ENCODE measurements around the gene COMMD6. TPM values are rescaled to one million over a fixed set of nuclear protein-coding genes. Genes with fewer than 3 reads are reported as not detected.
"Not testable (repeated sequence)": the region's sequence is repeated elsewhere in the genome, so short reads cannot be mapped to it uniquely, and the experiment has no call there.

COMMD6 gene
- total RNA-seq, 1 experiment from 2014 or later = 384 TPM

- not testable (repeated sequence) for H3K9me3 ChIP-seq (ENCODE audit: low read length); H3K27me3 ChIP-seq (ENCODE audit: low read length); H3K36me3 ChIP-seq (ENCODE audit: insufficient read depth, low read length); H3K9me2 ChIP-seq (replicated peaks; ENCODE audit: insufficient read depth, low read length); H3K9ac ChIP-seq (ENCODE audit: low read length); H4K20me1 ChIP-seq (ENCODE audit: insufficient read depth, low read depth, low read length); H3K4me2 ChIP-seq (ENCODE audit: low read depth, low read length, poor library complexity, severe bottlenecking); DNase-seq; H3K4me3 ChIP-seq (ENCODE audit: low read length); H3K79me2 ChIP-seq (ENCODE audit: low read length); H3K27ac ChIP-seq (ENCODE audit: low read length); H2AFZ ChIP-seq (ENCODE audit: low read length)
- H3K4me1 ChIP-seq (ENCODE audit: low read length) = peaks cover 12% of the 10 kb centered on the region
These were observed 7.7 kb upstream of the COMMD6 start for GRCh38 chr13:75545386-75545785.

- no peak overlapping the region for H2AFZ ChIP-seq (ENCODE audit: low read length)
- no peak overlapping the region for H3K4me3 ChIP-seq (ENCODE audit: low read length)
- no peak overlapping the region for H3K4me2 ChIP-seq (ENCODE audit: low read depth, low read length, poor library complexity, severe bottlenecking)
- H3K79me2 ChIP-seq (ENCODE audit: low read length) = peaks cover 3% of the 10 kb centered on the region
- DNase-seq = no peak
- H3K9me2 ChIP-seq (replicated peaks; ENCODE audit: insufficient read depth, low read length) = no peaks in the 10 kb centered on the region
- H3K36me3 ChIP-seq (ENCODE audit: insufficient read depth, low read length) = no peaks in the 10 kb centered on the region
- no peak overlapping the region for H3K27ac ChIP-seq (ENCODE audit: low read length)
- no peak overlapping the region for H3K9ac ChIP-seq (ENCODE audit: low read length)
- H3K9me3 ChIP-seq (ENCODE audit: low read length) = no peaks in the 10 kb centered on the region
- no peaks in the 10 kb centered on the region for H4K20me1 ChIP-seq (ENCODE audit: insufficient read depth, low read depth, low read length)
- H3K4me1 ChIP-seq (ENCODE audit: low read length) = peaks cover 11% of the 10 kb centered on the region
- no peaks in the 10 kb centered on the region for H3K27me3 ChIP-seq (ENCODE audit: low read length)
These were observed 7.2 kb upstream of the COMMD6 start for GRCh38 chr13:75544681-75545330.

GRCh38 chr13:75541961-75542360 is 4.3 kb upstream of the COMMD6 start:
- Histone ChIP-seq H3K79me2 (ENCODE audit: low read length) (peaks cover 7% of the 10 kb centered on the region), H3K4me3 (ENCODE audit: low read length) (no peak overlapping the region), H3K27me3 (ENCODE audit: low read length) (no peaks in the 10 kb centered on the region)

DNA sequence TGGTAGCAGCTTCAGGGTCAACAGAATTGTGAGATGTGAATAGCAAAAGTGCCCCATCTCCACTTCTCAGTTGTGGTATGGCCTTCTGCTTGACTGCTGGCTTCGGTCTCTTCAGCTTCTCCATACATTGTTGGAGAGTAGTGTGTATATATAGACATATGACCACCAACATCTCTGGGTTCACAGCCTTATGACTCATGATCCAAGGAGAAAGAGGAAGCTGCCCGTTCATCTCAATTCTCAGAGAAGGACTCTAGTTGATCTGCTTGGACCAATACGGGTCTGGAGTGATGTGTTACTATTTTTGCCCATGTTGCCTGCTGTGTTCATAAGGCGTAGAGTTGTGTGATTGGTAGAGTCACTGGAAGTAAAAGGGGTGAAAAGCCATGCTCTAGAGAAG is 3.6 kb upstream of the COMMD6 start:
- Histone ChIP-seq H3K4me2 (ENCODE audit: low read depth, low read length, poor library complexity, severe bottlenecking) (no peak overlapping the region), H2AFZ (ENCODE audit: low read length) (no peak overlapping the region), H3K36me3 (ENCODE audit: insufficient read depth, low read length) (no peaks in the 10 kb centered on the region)

More at GRCh38 chr13:75541961-75542360, 4.3 kb upstream of the COMMD6 start:
- no peaks in the 10 kb centered on the region for H3K9me2 ChIP-seq (replicated peaks; ENCODE audit: insufficient read depth, low read length)
- no peak for DNase-seq
- H3K4me1 ChIP-seq (ENCODE audit: low read length) = peaks cover 7% of the 10 kb centered on the region
- H3K36me3 ChIP-seq (ENCODE audit: insufficient read depth, low read length) = no peaks in the 10 kb centered on the region
- H3K4me2 ChIP-seq (ENCODE audit: low read depth, low read length, poor library complexity, severe bottlenecking) = no peak overlapping the region
- H3K27ac ChIP-seq (ENCODE audit: low read length) = no peak overlapping the region
- H3K9me3 ChIP-seq (ENCODE audit: low read length) = no peaks in the 10 kb centered on the region
- no peaks in the 10 kb centered on the region for H4K20me1 ChIP-seq (ENCODE audit: insufficient read depth, low read depth, low read length)
- no peak overlapping the region for H2AFZ ChIP-seq (ENCODE audit: low read length)
- no peak overlapping the region for H3K9ac ChIP-seq (ENCODE audit: low read length)

DNA sequence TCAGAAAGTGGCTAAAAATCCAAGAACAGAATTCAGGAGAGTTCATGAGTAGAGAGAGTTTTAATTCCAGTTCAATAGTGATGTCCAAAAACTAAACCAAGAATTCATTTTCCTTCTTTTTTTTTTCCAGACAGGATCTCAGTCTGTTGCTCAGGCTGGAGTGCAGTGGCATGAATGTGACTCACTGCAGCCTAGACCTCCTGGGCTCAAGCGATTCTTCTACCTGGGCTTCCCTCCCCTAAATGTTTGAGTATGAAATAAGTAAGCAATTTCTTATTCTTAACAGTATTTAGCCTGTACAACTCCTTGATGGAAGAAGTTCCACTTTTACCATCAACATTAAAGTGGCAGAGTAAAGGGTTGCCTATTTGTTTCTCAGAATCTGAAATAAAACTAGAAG is 3.8 kb downstream of the COMMD6 start:
- Histone ChIP-seq H3K9me2 (replicated peaks; ENCODE audit: insufficient read depth, low read length) (no peaks in the 10 kb centered on the region), H3K4me2 (ENCODE audit: low read depth, low read length, poor library complexity, severe bottlenecking) (no peak overlapping the region), H3K4me3 (ENCODE audit: low read length) (no peak overlapping the region), H2AFZ (ENCODE audit: low read length) (no peak overlapping the region), H4K20me1 (ENCODE audit: insufficient read depth, low read depth, low read length) (no peaks in the 10 kb centered on the region), H3K9ac (ENCODE audit: low read length) (no peak overlapping the region), H3K36me3 (ENCODE audit: insufficient read depth, low read length) (peaks cover 15% of the 10 kb centered on the region; the same call in 1 of the 2 replicates), H3K79me2 (ENCODE audit: low read length) (peaks cover 37% of the 10 kb centered on the region), H3K4me1 (ENCODE audit: low read length) (peaks cover 17% of the 10 kb centered on the region), H3K27ac (ENCODE audit: low read length) (no peak overlapping the region), H3K27me3 (ENCODE audit: low read length) (no peaks in the 10 kb centered on the region), H3K9me3 (ENCODE audit: low read length) (no peaks in the 10 kb centered on the region)
- DNase-seq = no peak

More for the DNA sequence above, 3.6 kb upstream of the COMMD6 start:
- Histone ChIP-seq H4K20me1 (ENCODE audit: insufficient read depth, low read depth, low read length) (no peaks in the 10 kb centered on the region), H3K79me2 (ENCODE audit: low read length) (peaks cover 14% of the 10 kb centered on the region), H3K9ac (ENCODE audit: low read length) (no peak overlapping the region), H3K27me3 (ENCODE audit: low read length) (no peaks in the 10 kb centered on the region), H3K9me3 (ENCODE audit: low read length) (no peaks in the 10 kb centered on the region), H3K27ac (ENCODE audit: low read length) (no peak overlapping the region), H3K4me3 (ENCODE audit: low read length) (no peak overlapping the region), H3K9me2 (replicated peaks; ENCODE audit: insufficient read depth, low read length) (no peaks in the 10 kb centered on the region), H3K4me1 (ENCODE audit: low read length) (peaks cover 13% of the 10 kb centered on the region)
- DNase-seq = no peak

DNA sequence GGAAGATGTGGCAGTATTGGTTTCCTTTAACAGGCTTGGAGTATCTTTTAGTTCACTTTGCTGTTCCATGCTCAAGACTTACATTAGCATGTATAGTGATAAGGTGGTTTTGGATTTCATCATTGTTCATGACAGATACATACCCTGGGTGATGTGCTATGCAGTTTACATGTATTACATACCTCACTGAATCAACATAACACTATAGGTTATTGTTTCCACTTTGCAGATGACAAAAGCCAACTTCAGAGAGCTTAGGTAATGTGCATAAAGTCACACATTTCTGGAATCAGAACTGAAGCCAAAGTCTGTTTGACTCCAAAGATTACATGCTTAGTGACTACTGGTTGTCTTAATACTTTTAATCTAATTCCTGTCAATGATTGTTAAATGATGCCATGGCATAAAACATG is 7.1 kb downstream of the COMMD6 start:
- no peak for DNase-seq

GRCh38 chr13:75521956-75522355 is 15.7 kb downstream of the COMMD6 start:
- DNase-seq = no peak
- H3K4me1 ChIP-seq (ENCODE audit: low read length) = peaks cover 6% of the 10 kb centered on the region
- H3K36me3 ChIP-seq (ENCODE audit: insufficient read depth, low read length) = peaks cover 4% of the 10 kb centered on the region; the same call in 1 of the 2 replicates
- no peaks in the 10 kb centered on the region for H4K20me1 ChIP-seq (ENCODE audit: insufficient read depth, low read depth, low read length)
- H3K4me3 ChIP-seq (ENCODE audit: low read length) = no peak overlapping the region
- H3K9me2 ChIP-seq (replicated peaks; ENCODE audit: insufficient read depth, low read length) = no peaks in the 10 kb centered on the region
- H3K79me2 ChIP-seq (ENCODE audit: low read length) = no peaks in the 10 kb centered on the region
- no peaks in the 10 kb centered on the region for H3K9me3 ChIP-seq (ENCODE audit: low read length)
- H3K27me3 ChIP-seq (ENCODE audit: low read length) = no peaks in the 10 kb centered on the region
- no peak overlapping the region for H3K9ac ChIP-seq (ENCODE audit: low read length)
- H2AFZ ChIP-seq (ENCODE audit: low read length) = no peak overlapping the region
- H3K4me2 ChIP-seq (ENCODE audit: low read depth, low read length, poor library complexity, severe bottlenecking) = no peak overlapping the region
- H3K27ac ChIP-seq (ENCODE audit: low read length) = no peak overlapping the region

More for the DNA sequence above, 7.1 kb downstream of the COMMD6 start:
- no peak overlapping the region for H3K27ac ChIP-seq (ENCODE audit: low read length)
- H3K9me3 ChIP-seq (ENCODE audit: low read length) = no peaks in the 10 kb centered on the region
- no peak overlapping the region for H2AFZ ChIP-seq (ENCODE audit: low read length)
- no peaks in the 10 kb centered on the region for H3K27me3 ChIP-seq (ENCODE audit: low read length)
- peaks cover 26% of the 10 kb centered on the region; the same call in 1 of the 2 replicates for H3K36me3 ChIP-seq (ENCODE audit: insufficient read depth, low read length)
- no peaks in the 10 kb centered on the region for H4K20me1 ChIP-seq (ENCODE audit: insufficient read depth, low read depth, low read length)
- H3K9me2 ChIP-seq (replicated peaks; ENCODE audit: insufficient read depth, low read length) = no peaks in the 10 kb centered on the region
- H3K79me2 ChIP-seq (ENCODE audit: low read length) = peaks cover 16% of the 10 kb centered on the region
- H3K9ac ChIP-seq (ENCODE audit: low read length) = no peak overlapping the region
- no peak overlapping the region for H3K4me2 ChIP-seq (ENCODE audit: low read depth, low read length, poor library complexity, severe bottlenecking)
- no peak overlapping the region for H3K4me3 ChIP-seq (ENCODE audit: low read length)
- H3K4me1 ChIP-seq (ENCODE audit: low read length) = peaks cover under 1% of the 10 kb centered on the region; the same call in 1 of the 2 replicates

DNA sequence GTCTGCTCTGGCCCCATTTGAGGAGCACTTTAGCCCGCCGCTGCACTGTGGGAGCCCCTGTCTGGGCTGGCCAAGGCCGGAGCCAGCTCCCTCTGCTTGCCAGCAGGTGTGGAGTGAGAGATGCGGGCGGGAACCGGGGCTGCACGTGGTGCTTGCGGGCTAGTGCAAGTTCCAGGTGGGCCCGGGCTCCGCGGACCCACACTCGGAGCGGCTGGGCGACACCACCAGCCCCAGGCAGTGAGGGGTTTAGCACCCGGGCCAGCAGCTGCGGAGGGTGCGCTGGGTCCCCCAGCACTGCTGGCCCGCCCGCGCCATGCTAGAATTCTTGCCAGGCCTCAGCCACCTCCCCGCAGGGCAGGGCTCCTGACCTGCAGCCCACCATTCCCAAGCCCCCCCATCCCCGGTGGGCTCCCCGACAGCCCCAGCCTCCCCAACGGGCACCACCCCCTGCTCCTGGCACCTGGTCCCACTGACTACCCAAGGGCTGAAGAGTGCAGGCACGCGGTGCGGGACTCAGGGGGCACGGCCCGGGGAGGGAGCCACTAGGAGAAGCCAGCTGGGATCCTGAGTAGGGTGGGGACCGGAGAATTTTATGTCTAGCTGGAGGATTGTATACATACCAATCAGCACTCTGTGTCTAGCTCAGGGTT is 19.1 kb downstream of the COMMD6 start:
- H4K20me1 ChIP-seq (ENCODE audit: insufficient read depth, low read depth, low read length) = no peaks in the 10 kb centered on the region
- no peaks in the 10 kb centered on the region for H3K4me1 ChIP-seq (ENCODE audit: low read length)
- H3K79me2 ChIP-seq (ENCODE audit: low read length) = no peaks in the 10 kb centered on the region
- H2AFZ ChIP-seq (ENCODE audit: low read length) = no peak overlapping the region
- no peak overlapping the region for H3K4me3 ChIP-seq (ENCODE audit: low read length)
- DNase-seq = no peak
- no peak overlapping the region for H3K27ac ChIP-seq (ENCODE audit: low read length)
- no peaks in the 10 kb centered on the region for H3K9me2 ChIP-seq (replicated peaks; ENCODE audit: insufficient read depth, low read length)
- H3K36me3 ChIP-seq (ENCODE audit: insufficient read depth, low read length) = no peaks in the 10 kb centered on the region
- no peak overlapping the region for H3K4me2 ChIP-seq (ENCODE audit: low read depth, low read length, poor library complexity, severe bottlenecking)
- H3K9ac ChIP-seq (ENCODE audit: low read length) = no peak overlapping the region
- no peaks in the 10 kb centered on the region for H3K27me3 ChIP-seq (ENCODE audit: low read length)
- H3K9me3 ChIP-seq (ENCODE audit: low read length) = no peaks in the 10 kb centered on the region
